HG03095 (cell line): Measurements from ENCODE around the gene LLPH.
A peak's percentile ranks its signal among the peaks of the same experiment; 100 is the strongest.

Experiments
- ATAC-seq: cut with Tn5 transposase; IDR thresholded peaks from one replicate; pipeline ENCODE4 v1.9.1; 2021; ENCODE audit warnings: moderate library complexity; ENCODE audit not compliant: unreplicated experiment

Gene LLPH

GRCh38 chr12:66143868-66144267 is 13.3 kb upstream of the LLPH start:
- no peak for ATAC-seq

GRCh38 chr12:66142826-66143225 is 12.3 kb upstream of the LLPH start:
- ATAC-seq, result no peak

GRCh38 chr12:66141299-66141698 is 10.7 kb upstream of the LLPH start:
- no peak for ATAC-seq

- no peak for ATAC-seq
Observed at GRCh38 chr12:66140731-66141130, 10.2 kb upstream of the LLPH start.

- no peak for ATAC-seq
Observed at GRCh38 chr12:66139328-66139727, 8.8 kb upstream of the LLPH start.

- ATAC-seq, result no peak
Observed at GRCh38 chr12:66137937-66138336, 7.4 kb upstream of the LLPH start.

- ATAC-seq, result no peak
Observed at GRCh38 chr12:66132408-66132807, 1.9 kb upstream of the LLPH start.

- no peak for ATAC-seq
Observed at GRCh38 chr12:66131067-66131688, 628 bp upstream of the LLPH start.

- no peak for ATAC-seq
Observed at GRCh38 chr12:66129934-66130266, 650 bp downstream of the LLPH start.

- ATAC-seq, result no peak
Observed at GRCh38 chr12:66127650-66128049, 2.9 kb downstream of the LLPH start.

GRCh38 chr12:66120477-66120876 is 10.1 kb downstream of the LLPH start:
- no peak for ATAC-seq

- ATAC-seq, result peak; percentile 59
Observed at GRCh38 chr12:66119870-66120241, 10.7 kb downstream of the LLPH start.

GRCh38 chr12:66119229-66119869 is 11.2 kb downstream of the LLPH start:
- ATAC-seq, result no peak

GRCh38 chr12:66118240-66118891 is 12.2 kb downstream of the LLPH start:
- ATAC-seq, result no peak

GRCh38 chr12:66117242-66117641 is 13.3 kb downstream of the LLPH start:
- no peak for ATAC-seq

- ATAC-seq, result no peak
Observed at GRCh38 chr12:66115071-66115600, 15.4 kb downstream of the LLPH start.

- no peak for ATAC-seq
Observed at GRCh38 chr12:66113471-66113870, 17.1 kb downstream of the LLPH start.

- no peak for ATAC-seq
Observed at GRCh38 chr12:66111605-66112004, 18.9 kb downstream of the LLPH start.

- no peak for ATAC-seq
Observed at GRCh38 chr12:66109056-66109455, 21.5 kb downstream of the LLPH start.

- no peak for ATAC-seq
Observed at GRCh38 chr12:66108386-66108785, 22.2 kb downstream of the LLPH start.

GRCh38 chr12:66107451-66107915 is 23.1 kb downstream of the LLPH start:
- peak; percentile 97 for ATAC-seq
